ENCODE data around the gene TMEM69. TPM values are rescaled to one million over a fixed set of nuclear protein-coding genes. Genes with fewer than 3 reads are reported as not detected.
A peak's percentile ranks its signal among the peaks of the same experiment; 100 is the strongest.
"Not testable (repeated sequence)": the region's sequence is repeated elsewhere in the genome, so short reads cannot be mapped to it uniquely, and the experiment has no call there.

TMEM69 gene
- total RNA-seq, 1 experiment from 2014 or later: 49.4 TPM

GRCh38 chr1:45687014-45687753, 797 bp upstream of the TMEM69 start:
- no peak for TF ChIP-seq EZH2 (IDR thresholded peaks at IDR 0.05; ENCODE audit: low read depth)
- no peak for TF ChIP-seq CTCF (conservative IDR thresholded peaks at IDR 0.05)

GRCh38 chr1:45693811-45694210, 5.8 kb downstream of the TMEM69 start:
- intact Hi-C loops (cut with micrococcal nuclease; ENCODE audit: unreplicated experiment); H3K4me3 ChIP-seq; H3K27ac ChIP-seq; BruUV-seq (replicated peaks); H3K27me3 ChIP-seq (ENCODE audit: insufficient read depth, low read depth); H4K20me1 ChIP-seq (ENCODE audit: insufficient read depth); H2AFZ ChIP-seq; DNase-seq; H3K4me1 ChIP-seq (replicated peaks; ENCODE audit: insufficient read depth); CTCF ChIA-PET; H3K9me2 ChIP-seq (ENCODE audit: insufficient read depth); H3K4me2 ChIP-seq; H3K9me3 ChIP-seq (ENCODE audit: insufficient read depth, low read depth): not testable (repeated sequence)
- POLR2A ChIA-PET (ENCODE audit: unreplicated experiment): interaction anchor here (0.7 kb wide), 1 partner anchor 19 kb away, joined by 3 read pairs; no protein-coding TSS in a partner anchor
- Histone ChIP-seq H3F3A (ENCODE audit: insufficient read depth, low read depth) (peaks cover 27% of the 10 kb centered on the region), H3K36me3 (ENCODE audit: low read depth) (peaks cover 11% of the 10 kb centered on the region; the same call in 1 of the 2 replicates), H3K79me2 (ENCODE audit: low read depth) (peaks cover 28% of the 10 kb centered on the region)

More at GRCh38 chr1:45687014-45687753, 797 bp upstream of the TMEM69 start:
- Histone ChIP-seq H4K20me1 (ENCODE audit: insufficient read depth) (peaks cover 25% of the 10 kb centered on the region; the same call in 1 of the 2 replicates), H2AFZ (peak overlapping the region; percentile 94), H3K27ac (peak overlapping the region; percentile 95), H3K27me3 (ENCODE audit: insufficient read depth, low read depth) (no peaks in the 10 kb centered on the region), H3K4me3 (peak overlapping the region; percentile 94), H3K9me3 (ENCODE audit: insufficient read depth, low read depth) (no peaks in the 10 kb centered on the region), H3K79me2 (ENCODE audit: low read depth) (peaks cover 83% of the 10 kb centered on the region), H3F3A (ENCODE audit: insufficient read depth, low read depth) (peaks cover 22% of the 10 kb centered on the region), H3K9me2 (ENCODE audit: insufficient read depth) (no peaks in the 10 kb centered on the region), H3K4me1 (replicated peaks; ENCODE audit: insufficient read depth) (peaks cover 16% of the 10 kb centered on the region), H3K4me2 (peak overlapping the region; percentile 98), H3K36me3 (ENCODE audit: low read depth) (0 out of 2 replicates have a peak, but pooled peaks cover 4% of the 10 kb centered on the region)
- intact Hi-C loops (cut with micrococcal nuclease; ENCODE audit: unreplicated experiment): loop anchor here (1.0 to 10.0 kb wide), 9 partner anchors 102 to 1012 kb away; partner anchors contain the start of genes ARMH1, CCDC163, DYNLT4 and MAST2
- TSS peak; percentile 94 for BruUV-seq (replicated peaks)
- DNase-seq: peak; percentile 97 to 99
- POLR2A ChIA-PET (ENCODE audit: unreplicated experiment): interaction anchor here (0.6 to 1.8 kb wide), 5 partner anchors 167 to 616 kb away, joined by 3 to 12 read pairs (median 4); partner anchors contain the start of genes LRRC41, RAD54L and UQCRH
- CTCF ChIA-PET: no interaction called here

- DNase-seq: no peak
- no peak overlapping the region for H3K4me3 ChIP-seq
- intact Hi-C loops (cut with micrococcal nuclease; ENCODE audit: unreplicated experiment): no loop called here
- TF ChIP-seq EZH2 (IDR thresholded peaks at IDR 0.05; ENCODE audit: low read depth) (no peak), CTCF (conservative IDR thresholded peaks at IDR 0.05) (no peak)
- peaks cover 25% of the 10 kb centered on the region for H3F3A ChIP-seq (ENCODE audit: insufficient read depth, low read depth)
- no peaks in the 10 kb centered on the region for H3K9me3 ChIP-seq (ENCODE audit: insufficient read depth, low read depth)
- H3K4me2 ChIP-seq: no peak overlapping the region
- peaks cover 11% of the 10 kb centered on the region; the same call in 1 of the 2 replicates for H3K36me3 ChIP-seq (ENCODE audit: low read depth)
- ChIA-PET POLR2A (ENCODE audit: unreplicated experiment) (interaction anchor here (0.6 to 0.7 kb wide), 3 partner anchors 39 to 359 kb away, joined by 3 to 9 read pairs (median 7); no protein-coding TSS in a partner anchor), CTCF (no interaction called here)
- no peak overlapping the region for H3K27ac ChIP-seq
- H3K4me1 ChIP-seq (replicated peaks; ENCODE audit: insufficient read depth): no peaks in the 10 kb centered on the region
- H3K9me2 ChIP-seq (ENCODE audit: insufficient read depth): no peaks in the 10 kb centered on the region
- peaks cover 18% of the 10 kb centered on the region for H3K79me2 ChIP-seq (ENCODE audit: low read depth)
- no TSS peak for BruUV-seq (replicated peaks)
- H4K20me1 ChIP-seq (ENCODE audit: insufficient read depth): no peaks in the 10 kb centered on the region
- no peak overlapping the region for H2AFZ ChIP-seq
- H3K27me3 ChIP-seq (ENCODE audit: insufficient read depth, low read depth): no peaks in the 10 kb centered on the region
Measured at GRCh38 chr1:45694823-45695222, 6.8 kb downstream of the TMEM69 start.
